DND-41 (cell line): Measurements from ENCODE around the gene BLZF1.
"Not testable (repeated sequence)": the region's sequence is repeated elsewhere in the genome, so short reads cannot be mapped to it uniquely, and the experiment has no call there.

Experiments
- ATAC-seq: fragments of 200-7000 bp; cut with Tn5 transposase; 3 replicates; pipeline ENCODE4 v1.9.1; 2021; ENCODE audit warnings: low read depth; ENCODE audit not compliant: insufficient read depth
- DNase-seq: peaks from one replicate; pipeline ENCODE4 v3.0.0-alpha.2; 2020
- H2AFZ ChIP-seq: 2 replicates; pipeline ENCODE4 v1.6.0; 2012; ENCODE audit warnings: low read depth, low read length
- H3K27ac ChIP-seq: 2 replicates; pipeline ENCODE4 v1.5.1; 2012; ENCODE audit warnings: low read length, inconsistent platforms
- H3K27me3 ChIP-seq: fragments of 200-600 bp; sonication (generic); 2 replicates; pipeline ENCODE4 v1.6.0; 2012; ENCODE audit warnings: low read length, mild to moderate bottlenecking, inconsistent platforms; ENCODE audit not compliant: insufficient read depth, poor library complexity
- H3K36me3 ChIP-seq: 2 replicates; pipeline ENCODE4 v1.5.1; 2012; ENCODE audit warnings: low read length, inconsistent platforms; ENCODE audit not compliant: insufficient read depth
- H3K4me1 ChIP-seq: 2 replicates; pipeline ENCODE4 v1.5.1; 2012; ENCODE audit warnings: mild to moderate bottlenecking, low read length; ENCODE audit not compliant: insufficient read depth
- H3K4me2 ChIP-seq: 2 replicates; pipeline ENCODE4 v1.6.0; 2012; ENCODE audit warnings: mild to moderate bottlenecking, moderate library complexity, low read length, inconsistent platforms; ENCODE audit not compliant: insufficient read depth
- H3K4me3 ChIP-seq, 2 experiments: fragments of 200-600 bp in 1 of 2; shearing (Covaris generic) in 1 of 2; 2 replicates each; pipeline ENCODE4 v1.5.1; 2012 to 2016; ENCODE audit warnings: inconsistent platforms in 2 of 2, low read length in 2 of 2, mild to moderate bottlenecking in 2 of 2, low read depth in 1 of 2, moderate library complexity in 1 of 2
- H3K79me2 ChIP-seq: 2 replicates; pipeline ENCODE4 v1.6.0; 2012; ENCODE audit warnings: low read length, inconsistent platforms; ENCODE audit not compliant: insufficient read depth
- H3K9ac ChIP-seq: 2 replicates; pipeline ENCODE4 v1.6.0; 2012; ENCODE audit warnings: low read depth, mild to moderate bottlenecking, inconsistent platforms, low read length, moderate library complexity
- H3K9me3 ChIP-seq: 2 replicates; pipeline ENCODE4 v1.5.1; 2012; ENCODE audit warnings: low read length, moderate library complexity, mild to moderate bottlenecking, inconsistent platforms; ENCODE audit not compliant: insufficient read depth, severe bottlenecking
- H4K20me1 ChIP-seq: 2 replicates; pipeline ENCODE4 v1.6.0; 2012; ENCODE audit warnings: low read length; ENCODE audit not compliant: insufficient read depth
- EZH2 ChIP-seq: IDR thresholded peaks from 3 replicates; pipeline ENCODE4 v1.6.1; 2012; ENCODE audit warnings: borderline replicate concordance, low read depth, mild to moderate bottlenecking, moderate library complexity, low read length, inconsistent platforms; ENCODE audit not compliant: severe bottlenecking
- TF ChIP-seq, protein P1 (sequence below): IDR thresholded peaks from 2 replicates; pipeline ENCODE4 v1.5.1; 2012; ENCODE audit warnings: borderline replicate concordance, low read length, moderate library complexity, mild to moderate bottlenecking; ENCODE audit not compliant: poor library complexity, severe bottlenecking; ENCODE audit errors: extremely low read depth

BLZF1 gene

DNA sequence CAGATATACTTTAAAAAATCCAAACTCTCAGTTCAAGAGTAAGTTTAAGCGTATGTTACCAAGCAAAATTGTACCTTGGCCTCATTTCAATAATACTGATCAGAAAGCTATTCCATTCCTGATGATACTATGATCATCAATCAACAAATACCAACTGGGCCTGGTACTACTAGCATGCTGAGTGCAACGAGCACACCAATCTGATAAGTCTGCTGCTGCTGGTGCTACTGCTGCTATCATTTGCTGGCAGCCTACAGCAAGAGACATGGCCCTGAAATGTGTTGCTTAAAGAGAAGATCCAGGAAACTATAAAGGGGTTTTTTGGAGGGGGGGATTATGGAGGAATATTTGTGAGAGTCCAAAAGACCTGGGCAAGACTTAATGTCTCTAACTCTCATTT lies 40.1 kb upstream of the BLZF1 start:
- no peaks in the 10 kb centered on the region for H4K20me1 ChIP-seq

GRCh38 chr1:169329383-169329782 lies 38.6 kb upstream of the BLZF1 start:
- Histone ChIP-seq H3K27ac (no peak overlapping the region), H2AFZ (no peak overlapping the region), H3K9me3 (no peaks in the 10 kb centered on the region), H3K4me2 (no peak overlapping the region), H3K9ac (no peak overlapping the region), H4K20me1 (no peaks in the 10 kb centered on the region), H3K36me3 (no peaks in the 10 kb centered on the region), H3K79me2 (no peaks in the 10 kb centered on the region), H3K4me3 (no peak overlapping the region), H3K4me1 (no peaks in the 10 kb centered on the region), H3K27me3 (no peaks in the 10 kb centered on the region)
- TF ChIP-seq, protein P1, sequence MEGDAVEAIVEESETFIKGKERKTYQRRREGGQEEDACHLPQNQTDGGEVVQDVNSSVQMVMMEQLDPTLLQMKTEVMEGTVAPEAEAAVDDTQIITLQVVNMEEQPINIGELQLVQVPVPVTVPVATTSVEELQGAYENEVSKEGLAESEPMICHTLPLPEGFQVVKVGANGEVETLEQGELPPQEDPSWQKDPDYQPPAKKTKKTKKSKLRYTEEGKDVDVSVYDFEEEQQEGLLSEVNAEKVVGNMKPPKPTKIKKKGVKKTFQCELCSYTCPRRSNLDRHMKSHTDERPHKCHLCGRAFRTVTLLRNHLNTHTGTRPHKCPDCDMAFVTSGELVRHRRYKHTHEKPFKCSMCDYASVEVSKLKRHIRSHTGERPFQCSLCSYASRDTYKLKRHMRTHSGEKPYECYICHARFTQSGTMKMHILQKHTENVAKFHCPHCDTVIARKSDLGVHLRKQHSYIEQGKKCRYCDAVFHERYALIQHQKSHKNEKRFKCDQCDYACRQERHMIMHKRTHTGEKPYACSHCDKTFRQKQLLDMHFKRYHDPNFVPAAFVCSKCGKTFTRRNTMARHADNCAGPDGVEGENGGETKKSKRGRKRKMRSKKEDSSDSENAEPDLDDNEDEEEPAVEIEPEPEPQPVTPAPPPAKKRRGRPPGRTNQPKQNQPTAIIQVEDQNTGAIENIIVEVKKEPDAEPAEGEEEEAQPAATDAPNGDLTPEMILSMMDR, result no peak
- no peak for TF ChIP-seq EZH2
- ATAC-seq (no peak), DNase-seq (no peak)

More for the DNA sequence above, 40.1 kb upstream of the BLZF1 start:
- TF ChIP-seq EZH2, result no peak
- TF ChIP-seq, protein P1, result no peak
- H3K4me2 ChIP-seq, result no peak overlapping the region
- ATAC-seq, result no peak
- H3K4me1 ChIP-seq, result no peaks in the 10 kb centered on the region
- H3K4me3 ChIP-seq, result no peak overlapping the region
- no peak overlapping the region for H3K9ac ChIP-seq
- H3K27me3 ChIP-seq, result no peaks in the 10 kb centered on the region
- no peak overlapping the region for H2AFZ ChIP-seq
- H3K79me2 ChIP-seq, result no peaks in the 10 kb centered on the region
- H3K36me3 ChIP-seq, result no peaks in the 10 kb centered on the region
- DNase-seq, result no peak
- no peak overlapping the region for H3K27ac ChIP-seq
- H3K9me3 ChIP-seq, result no peaks in the 10 kb centered on the region

DNA sequence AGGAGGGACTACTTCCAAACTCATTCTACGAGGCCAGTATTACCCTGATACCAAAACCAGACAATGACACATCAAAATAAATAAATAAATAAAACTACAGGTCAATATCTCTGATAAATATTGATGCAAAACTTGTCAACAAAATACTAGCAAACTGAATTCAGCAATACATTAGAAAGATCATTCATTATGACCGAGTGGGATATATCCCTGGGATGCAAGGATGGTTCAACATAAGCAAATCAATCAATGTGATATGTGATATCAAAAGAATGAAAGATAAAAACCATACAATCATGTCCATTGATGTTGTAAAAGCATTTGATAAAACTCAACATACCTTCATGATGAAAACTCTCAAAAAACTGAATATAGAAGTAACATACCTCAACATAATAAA lies 37.1 kb upstream of the BLZF1 start:
- DNase-seq, result no peak
- no peak overlapping the region for H3K27ac ChIP-seq

DNA sequence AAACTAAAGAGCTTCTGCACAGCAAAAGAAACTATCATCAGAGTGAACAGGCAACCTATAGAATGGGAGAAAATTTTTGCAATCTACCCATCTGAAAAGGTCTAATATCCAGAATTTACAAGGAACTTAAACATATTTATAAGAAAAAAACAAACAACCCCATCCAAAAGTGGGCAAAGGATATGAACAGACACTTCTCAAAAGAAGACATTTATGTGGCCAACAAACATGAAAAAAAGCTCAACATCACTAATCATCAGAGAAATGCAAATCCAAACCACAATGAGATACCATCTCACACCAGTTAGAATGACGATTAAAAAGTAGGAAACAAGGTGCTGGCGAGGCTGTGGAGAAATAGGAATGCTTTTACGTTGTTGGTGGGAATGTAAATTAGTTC lies 33.3 kb upstream of the BLZF1 start:
- not testable (repeated sequence) for H3K79me2 ChIP-seq, H3K27me3 ChIP-seq, H3K4me2 ChIP-seq, H3K4me3 ChIP-seq, H4K20me1 ChIP-seq, H3K9ac ChIP-seq, H3K4me1 ChIP-seq, H2AFZ ChIP-seq, ATAC-seq, H3K36me3 ChIP-seq, H3K27ac ChIP-seq, H3K9me3 ChIP-seq, DNase-seq

More for the DNA sequence above, 37.1 kb upstream of the BLZF1 start:
- Histone ChIP-seq H2AFZ (no peak overlapping the region), H3K79me2 (no peaks in the 10 kb centered on the region), H4K20me1 (no peaks in the 10 kb centered on the region), H3K9me3 (no peaks in the 10 kb centered on the region), H3K27me3 (no peaks in the 10 kb centered on the region), H3K4me3 (no peak overlapping the region), H3K4me2 (no peak overlapping the region), H3K9ac (no peak overlapping the region), H3K4me1 (no peaks in the 10 kb centered on the region), H3K36me3 (no peaks in the 10 kb centered on the region)
- TF ChIP-seq EZH2, result no peak
- TF ChIP-seq, protein P1, result no peak
- ATAC-seq, result no peak

DNA sequence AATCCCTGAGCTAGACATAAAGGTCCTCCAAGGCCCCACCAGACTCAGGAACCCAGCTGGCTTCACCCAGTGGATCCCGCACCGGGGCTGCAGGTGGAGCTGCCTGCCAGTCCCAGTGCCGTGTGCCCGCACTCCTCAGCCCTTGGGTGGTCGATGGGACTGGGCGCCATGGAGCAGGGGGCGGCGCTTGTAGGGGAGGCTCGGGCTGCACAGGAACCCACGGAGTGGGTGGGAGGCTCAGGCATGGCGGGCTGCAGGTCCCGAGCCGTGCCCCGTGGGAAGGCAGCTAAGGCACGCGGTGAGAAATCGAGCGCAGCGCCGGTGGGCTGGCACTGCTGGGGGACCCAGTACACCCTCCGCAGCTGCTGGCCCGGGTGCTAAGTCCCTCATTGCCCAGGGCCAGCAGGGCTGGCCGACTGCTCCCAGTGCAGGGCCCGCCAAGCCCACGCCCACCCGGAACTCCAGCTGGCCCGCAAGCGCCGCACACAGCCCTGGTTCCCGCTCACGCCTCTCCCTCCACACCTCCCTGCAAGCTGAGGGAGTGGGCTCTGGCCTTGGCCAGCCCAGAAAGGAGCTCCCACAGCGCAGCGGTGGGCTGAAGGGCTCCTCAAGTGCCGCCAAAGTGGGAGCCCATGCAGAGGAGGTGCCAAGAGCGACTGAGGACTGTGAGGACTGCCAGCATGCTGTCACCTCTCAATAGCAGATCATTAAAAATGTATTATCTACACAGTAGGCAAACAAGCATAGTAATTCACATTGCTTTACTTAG lies 30.9 kb upstream of the BLZF1 start:
- H3K4me3 ChIP-seq, H2AFZ ChIP-seq, DNase-seq, H3K4me2 ChIP-seq, H3K9me3 ChIP-seq, H3K27ac ChIP-seq, H4K20me1 ChIP-seq, H3K4me1 ChIP-seq, H3K9ac ChIP-seq, H3K79me2 ChIP-seq, H3K27me3 ChIP-seq, ATAC-seq, H3K36me3 ChIP-seq: not testable (repeated sequence)
